ENCODE data around the gene SCUBE1. TPM values are rescaled to one million over a fixed set of nuclear protein-coding genes. Genes with fewer than 3 reads are reported as not detected.
A peak's percentile ranks its signal among the peaks of the same experiment; 100 is the strongest.

The SCUBE1 gene
- total RNA-seq, 1 donor from 2014 or later, result 54.7 TPM

DNA sequence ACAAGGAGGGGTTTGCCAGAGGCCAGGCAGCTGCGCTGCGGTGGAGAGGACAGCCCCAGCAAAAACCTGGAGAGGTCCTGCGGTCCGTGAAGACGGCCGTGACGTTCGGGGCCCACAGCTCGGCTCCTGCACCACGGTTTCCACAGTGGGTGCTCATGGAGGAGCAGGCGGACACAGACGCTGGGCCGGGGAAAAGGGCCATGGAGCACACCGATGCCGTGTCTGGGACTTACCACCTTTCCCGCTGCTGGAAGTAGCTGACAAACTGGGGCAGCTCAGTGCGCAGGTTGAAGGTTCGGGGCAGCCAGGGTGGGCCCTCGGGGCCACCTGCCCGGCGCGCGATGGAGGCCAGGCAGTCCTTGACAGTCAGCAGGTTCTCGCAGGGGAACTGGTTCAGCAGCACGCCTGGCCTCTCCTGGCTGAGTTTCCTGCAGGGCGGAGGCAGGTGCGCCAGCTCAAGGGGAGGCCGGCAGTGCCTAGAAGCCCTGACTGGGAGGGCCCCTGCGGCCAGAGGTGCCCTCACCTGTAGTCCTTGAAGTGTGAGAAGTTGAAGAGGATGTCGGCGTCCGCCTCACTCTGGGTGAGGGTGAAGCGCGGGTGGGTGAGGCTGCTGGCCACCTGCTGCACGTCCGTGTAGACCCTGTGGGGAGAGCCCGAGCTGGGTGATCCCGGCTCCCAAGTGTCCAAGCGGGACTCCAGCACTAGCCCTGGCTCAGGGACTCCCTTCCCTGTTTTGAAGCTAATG is 169.0 kb downstream of the SCUBE1 start:
- peaks cover 17% of the 10 kb centered on the region for H3K4me1 Mint-ChIP-seq (ENCODE audit: unreplicated experiment)
- H3K4me3 Mint-ChIP-seq (ENCODE audit: unreplicated experiment), result no peak overlapping the region
- no peak overlapping the region for H3K27ac Mint-ChIP-seq (ENCODE audit: unreplicated experiment)
- peaks cover 7% of the 10 kb centered on the region for H3K36me3 Mint-ChIP-seq (ENCODE audit: low read depth, unreplicated experiment)
- no peaks in the 10 kb centered on the region for H3K9me3 Mint-ChIP-seq (ENCODE audit: unreplicated experiment)
- H3K27me3 Mint-ChIP-seq (ENCODE audit: unreplicated experiment), result no peaks in the 10 kb centered on the region
- DNase-seq (ENCODE audit: low spot score), result no peak
- TF ChIP-seq, protein P1, sequence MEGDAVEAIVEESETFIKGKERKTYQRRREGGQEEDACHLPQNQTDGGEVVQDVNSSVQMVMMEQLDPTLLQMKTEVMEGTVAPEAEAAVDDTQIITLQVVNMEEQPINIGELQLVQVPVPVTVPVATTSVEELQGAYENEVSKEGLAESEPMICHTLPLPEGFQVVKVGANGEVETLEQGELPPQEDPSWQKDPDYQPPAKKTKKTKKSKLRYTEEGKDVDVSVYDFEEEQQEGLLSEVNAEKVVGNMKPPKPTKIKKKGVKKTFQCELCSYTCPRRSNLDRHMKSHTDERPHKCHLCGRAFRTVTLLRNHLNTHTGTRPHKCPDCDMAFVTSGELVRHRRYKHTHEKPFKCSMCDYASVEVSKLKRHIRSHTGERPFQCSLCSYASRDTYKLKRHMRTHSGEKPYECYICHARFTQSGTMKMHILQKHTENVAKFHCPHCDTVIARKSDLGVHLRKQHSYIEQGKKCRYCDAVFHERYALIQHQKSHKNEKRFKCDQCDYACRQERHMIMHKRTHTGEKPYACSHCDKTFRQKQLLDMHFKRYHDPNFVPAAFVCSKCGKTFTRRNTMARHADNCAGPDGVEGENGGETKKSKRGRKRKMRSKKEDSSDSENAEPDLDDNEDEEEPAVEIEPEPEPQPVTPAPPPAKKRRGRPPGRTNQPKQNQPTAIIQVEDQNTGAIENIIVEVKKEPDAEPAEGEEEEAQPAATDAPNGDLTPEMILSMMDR (IDR thresholded peaks at IDR 0.05; ENCODE audit: unreplicated experiment), result no peak

DNA sequence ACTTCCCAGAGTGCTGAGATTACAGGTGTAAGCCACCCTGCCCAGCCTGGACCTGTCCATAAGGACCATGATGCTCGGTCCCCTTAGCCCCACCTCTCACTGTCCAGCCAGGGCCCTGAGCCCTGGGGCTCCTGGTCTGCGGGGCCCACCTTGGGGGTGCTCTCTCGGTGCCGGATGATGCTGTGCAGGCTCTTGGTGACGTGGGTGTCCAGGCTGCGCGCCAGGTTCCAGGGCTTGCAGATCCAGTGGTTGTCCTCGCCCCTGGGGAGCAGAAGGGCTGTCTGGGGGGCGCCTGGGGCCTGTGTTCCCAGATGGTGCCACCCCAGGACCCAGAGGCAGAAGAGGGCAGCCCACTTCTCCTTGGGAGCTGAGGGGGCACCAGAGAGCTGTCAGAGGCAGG is 169.6 kb downstream of the SCUBE1 start:
- Mint-ChIP-seq H3K4me1 (ENCODE audit: unreplicated experiment) (peaks cover 20% of the 10 kb centered on the region), H3K27me3 (ENCODE audit: unreplicated experiment) (no peaks in the 10 kb centered on the region), H3K27ac (ENCODE audit: unreplicated experiment) (no peak overlapping the region), H3K4me3 (ENCODE audit: unreplicated experiment) (no peak overlapping the region), H3K9me3 (ENCODE audit: unreplicated experiment) (no peaks in the 10 kb centered on the region), H3K36me3 (ENCODE audit: low read depth, unreplicated experiment) (peaks cover 5% of the 10 kb centered on the region)
- TF ChIP-seq, protein P1 (IDR thresholded peaks at IDR 0.05; ENCODE audit: unreplicated experiment), result no peak
- no peak for DNase-seq (ENCODE audit: low spot score)

DNA sequence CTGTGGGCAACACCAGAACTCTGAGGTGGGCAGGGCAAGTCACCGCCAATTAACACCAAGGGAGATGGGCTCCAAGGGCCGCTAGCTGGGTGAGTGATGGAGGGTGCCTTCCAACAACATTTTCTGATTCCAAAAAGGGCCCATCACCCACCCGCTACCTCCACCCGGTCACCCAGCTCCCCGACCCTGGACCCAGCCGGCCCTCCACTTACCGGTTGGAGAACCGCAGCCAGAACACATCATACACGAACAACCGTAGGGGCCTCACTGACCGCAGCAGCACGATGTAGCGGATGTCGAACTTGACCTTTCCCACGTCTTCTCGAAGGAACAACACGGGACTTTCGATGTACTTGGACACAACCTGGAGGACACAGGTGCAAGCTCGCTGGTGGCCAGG is 171.0 kb downstream of the SCUBE1 start:
- no peak overlapping the region for H3K27ac Mint-ChIP-seq (ENCODE audit: unreplicated experiment)
- TF ChIP-seq, protein P1 (IDR thresholded peaks at IDR 0.05; ENCODE audit: unreplicated experiment), result no peak
- peaks cover 4% of the 10 kb centered on the region for H3K36me3 Mint-ChIP-seq (ENCODE audit: low read depth, unreplicated experiment)
- DNase-seq (ENCODE audit: low spot score), result no peak
- H3K9me3 Mint-ChIP-seq (ENCODE audit: unreplicated experiment), result no peaks in the 10 kb centered on the region
- H3K4me3 Mint-ChIP-seq (ENCODE audit: unreplicated experiment), result no peak overlapping the region
- peaks cover 20% of the 10 kb centered on the region for H3K4me1 Mint-ChIP-seq (ENCODE audit: unreplicated experiment)
- peaks cover 2% of the 10 kb centered on the region for H3K27me3 Mint-ChIP-seq (ENCODE audit: unreplicated experiment)

DNA sequence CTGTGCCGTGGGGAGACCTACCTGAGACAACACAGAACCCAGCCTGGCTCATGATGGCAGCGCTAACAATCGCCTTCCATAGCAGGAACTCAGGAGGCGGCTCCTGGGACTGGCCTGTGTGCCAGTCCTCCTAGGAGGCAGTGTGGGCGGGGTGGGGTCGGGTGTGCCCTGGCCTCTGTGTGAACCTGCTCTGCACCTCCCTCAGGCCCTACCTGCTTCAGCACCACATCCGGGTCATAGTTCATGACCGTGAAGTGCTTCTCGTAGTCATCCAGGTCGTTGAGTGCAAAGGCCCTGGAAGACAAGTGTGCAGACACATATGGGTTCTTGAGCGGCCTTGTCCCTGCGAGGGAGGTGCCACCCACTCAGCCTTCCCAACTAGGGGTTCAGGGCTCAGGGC is 171.6 kb downstream of the SCUBE1 start:
- H3K27ac Mint-ChIP-seq (ENCODE audit: unreplicated experiment), result no peak overlapping the region

DNA sequence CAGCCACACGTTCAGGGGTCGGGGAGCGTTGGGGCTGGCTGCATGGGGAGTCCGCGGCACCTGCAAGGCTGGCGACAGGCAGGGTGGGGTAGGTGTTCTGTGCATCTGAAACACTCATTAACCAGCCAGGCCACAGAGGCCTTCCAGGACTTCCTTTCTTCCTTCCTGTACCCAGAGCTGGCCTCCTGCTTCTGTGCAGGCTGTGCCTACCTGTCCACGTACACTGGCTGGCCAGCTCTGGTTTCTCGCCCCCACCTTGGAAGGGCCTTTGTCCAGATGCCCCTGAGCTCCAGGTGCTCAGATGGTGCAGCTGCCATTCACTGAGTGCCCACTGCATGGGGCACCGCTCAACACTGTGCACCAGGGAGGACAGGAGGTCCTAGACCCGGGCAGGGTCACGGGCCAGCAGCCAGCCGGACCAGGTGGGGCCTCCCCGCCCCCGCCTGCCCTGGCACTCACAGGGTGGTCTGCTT is 172.1 kb downstream of the SCUBE1 start:
- Mint-ChIP-seq H3K27ac (ENCODE audit: unreplicated experiment) (no peak overlapping the region), H3K9me3 (ENCODE audit: unreplicated experiment) (no peaks in the 10 kb centered on the region), H3K4me3 (ENCODE audit: unreplicated experiment) (peak overlapping the region; percentile 38), H3K27me3 (ENCODE audit: unreplicated experiment) (peaks cover 2% of the 10 kb centered on the region), H3K4me1 (ENCODE audit: unreplicated experiment) (peaks cover 18% of the 10 kb centered on the region), H3K36me3 (ENCODE audit: low read depth, unreplicated experiment) (peaks cover 4% of the 10 kb centered on the region)
- DNase-seq (ENCODE audit: low spot score), result no peak
- TF ChIP-seq, protein P1 (IDR thresholded peaks at IDR 0.05; ENCODE audit: unreplicated experiment), result no peak

More for the DNA sequence above, 171.6 kb downstream of the SCUBE1 start:
- peaks cover 4% of the 10 kb centered on the region for H3K36me3 Mint-ChIP-seq (ENCODE audit: low read depth, unreplicated experiment)
- DNase-seq (ENCODE audit: low spot score), result no peak
- H3K27me3 Mint-ChIP-seq (ENCODE audit: unreplicated experiment), result peaks cover 2% of the 10 kb centered on the region
- TF ChIP-seq, protein P1 (IDR thresholded peaks at IDR 0.05; ENCODE audit: unreplicated experiment), result no peak
- no peak overlapping the region for H3K4me3 Mint-ChIP-seq (ENCODE audit: unreplicated experiment)
- peaks cover 20% of the 10 kb centered on the region for H3K4me1 Mint-ChIP-seq (ENCODE audit: unreplicated experiment)
- H3K9me3 Mint-ChIP-seq (ENCODE audit: unreplicated experiment), result no peaks in the 10 kb centered on the region

Measured in endothelial cell (in vitro differentiated cells).